Measurements from ENCODE around the gene CADPS. TPM values are rescaled to one million over a fixed set of nuclear protein-coding genes. Genes with fewer than 3 reads are reported as not detected.
A peak's percentile ranks its signal among the peaks of the same experiment; 100 is the strongest.

The CADPS gene
- total RNA-seq, 1 donor from 2014 or later: 10.1 TPM

DNA sequence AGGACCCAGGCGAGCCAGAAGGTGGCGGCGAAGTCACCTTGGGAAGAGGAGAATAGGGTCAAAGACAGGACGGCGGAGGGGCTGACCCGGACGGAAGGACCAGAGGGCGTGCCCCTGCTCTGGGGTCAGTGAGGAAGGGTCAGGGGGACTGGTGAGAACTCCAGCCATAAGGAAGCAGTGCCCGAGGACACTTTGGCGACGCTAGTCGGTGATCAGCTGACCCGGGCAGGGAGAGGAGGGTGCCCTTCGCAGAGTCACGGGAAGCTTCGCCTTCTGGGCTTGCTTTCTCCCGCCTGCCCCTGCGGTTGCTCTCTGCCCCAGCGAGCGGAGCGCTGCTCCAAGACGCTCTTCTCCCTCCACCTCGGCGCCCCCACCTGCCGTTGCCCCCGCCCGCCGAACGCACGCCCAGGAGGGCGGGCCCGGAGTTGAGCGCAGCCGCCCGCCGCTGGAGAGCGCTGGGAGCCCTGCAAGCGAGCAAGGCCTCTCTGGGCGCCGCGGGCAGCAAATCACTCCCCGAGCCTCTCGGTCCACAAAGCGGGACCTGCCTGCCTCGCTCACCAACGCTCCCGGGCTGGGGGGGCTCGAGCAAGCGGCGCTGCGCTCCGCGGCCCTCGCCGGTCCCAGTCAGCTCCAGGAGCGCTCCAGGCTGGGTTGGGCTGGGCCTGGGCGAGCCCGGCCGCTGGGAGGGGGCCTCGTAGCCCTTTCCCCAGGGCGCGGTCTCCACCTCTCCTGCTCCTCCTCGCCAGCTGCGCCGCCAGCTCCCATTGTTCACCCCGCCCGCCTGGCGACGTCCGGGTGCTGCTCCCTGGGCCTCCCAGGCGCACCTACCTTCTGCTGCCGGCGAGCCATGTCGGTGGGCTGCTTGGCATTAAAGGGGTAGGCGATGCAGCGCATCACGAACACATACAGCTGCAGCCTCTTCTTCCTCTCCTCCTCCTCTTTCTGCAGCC, 1.2 kb downstream of the CADPS start:
- peak; percentile 87 for DNase-seq (ENCODE audit: low spot score)

DNA sequence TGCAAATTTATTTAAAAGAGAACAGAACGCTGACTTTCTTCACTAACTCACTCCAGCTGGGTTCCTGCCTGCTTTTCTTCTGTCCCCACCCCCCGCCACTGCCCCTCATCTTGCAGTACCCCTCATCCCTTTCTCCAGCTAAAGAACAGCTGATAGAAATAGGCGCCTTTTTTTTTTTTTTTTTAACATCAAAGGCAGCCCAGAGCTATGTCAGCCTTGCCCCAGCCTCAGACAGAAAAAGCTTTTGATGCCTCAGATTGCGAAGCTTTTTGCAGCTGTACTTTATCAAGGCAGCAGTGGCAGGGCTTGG, 1.8 kb downstream of the CADPS start:
- DNase-seq (ENCODE audit: low spot score): peak; percentile 95

DNA sequence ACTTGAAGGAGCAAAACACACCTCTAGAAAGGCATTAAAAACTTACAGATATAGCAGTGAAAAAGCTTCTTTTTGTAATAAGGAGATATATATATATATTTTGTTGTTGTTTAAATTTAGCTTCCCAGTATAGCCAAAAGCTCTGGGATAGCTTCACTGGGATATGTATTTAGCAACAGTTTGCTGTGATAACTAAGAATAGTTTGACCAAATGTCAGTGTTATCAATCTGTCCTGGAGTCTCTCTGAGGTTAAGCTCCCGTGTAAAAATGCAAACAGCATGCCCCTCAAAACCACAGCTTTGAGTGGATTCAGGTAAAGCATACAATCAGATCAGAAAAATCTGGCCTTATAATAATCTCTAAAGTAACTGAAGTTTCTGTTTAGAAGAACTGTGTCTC, 2.9 kb downstream of the CADPS start:
- no peak for DNase-seq (ENCODE audit: low spot score)

DNA sequence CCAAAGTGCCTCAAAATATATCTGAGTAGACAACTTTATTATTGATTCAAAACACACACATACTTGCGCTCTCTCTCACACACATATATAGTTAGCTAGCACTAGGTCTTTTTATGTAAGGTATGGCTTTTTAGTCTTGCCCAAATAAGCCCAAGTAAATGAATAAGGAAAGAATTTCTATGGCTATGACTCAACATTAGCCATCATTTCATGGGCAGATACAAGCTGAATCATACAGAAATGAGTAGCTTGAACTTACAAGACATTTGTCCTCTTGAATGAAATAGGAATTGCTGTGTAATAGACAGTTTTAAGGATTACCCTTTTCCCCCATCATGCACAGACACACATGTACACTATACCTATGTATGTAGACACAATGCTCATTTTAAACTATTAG, 4.9 kb downstream of the CADPS start:
- no peak for DNase-seq (ENCODE audit: low spot score)

GRCh38 chr3:62863648-62864047, 11.6 kb downstream of the CADPS start:
- DNase-seq (ENCODE audit: low spot score): no peak

GRCh38 chr3:62859203-62859791, 15.9 kb downstream of the CADPS start:
- no peak for DNase-seq (ENCODE audit: low spot score)

- no peak for DNase-seq (ENCODE audit: low spot score)
Observed at GRCh38 chr3:62845996-62846395, 29.2 kb downstream of the CADPS start.

GRCh38 chr3:62843508-62843907, 31.7 kb downstream of the CADPS start:
- no peak for DNase-seq (ENCODE audit: low spot score)

DNA sequence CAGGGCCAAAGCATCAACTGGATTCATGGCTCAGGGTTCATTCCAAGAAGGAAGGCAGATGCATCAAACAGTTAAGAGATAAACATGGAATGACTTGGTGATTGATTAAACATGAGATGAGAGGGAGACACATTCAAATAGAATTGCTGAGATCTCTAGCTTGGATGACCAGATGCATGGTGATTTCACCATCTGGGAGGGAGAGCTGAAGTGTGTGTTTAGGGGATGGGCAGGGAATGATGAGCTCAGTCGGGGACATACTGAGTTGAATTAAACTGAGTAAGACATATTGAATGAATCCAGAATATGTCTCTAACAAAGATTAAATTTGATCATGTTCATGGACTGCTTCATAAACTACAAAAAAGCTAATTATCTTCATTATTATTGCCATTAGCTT, 35.5 kb downstream of the CADPS start:
- no peak for DNase-seq (ENCODE audit: low spot score)

DNA sequence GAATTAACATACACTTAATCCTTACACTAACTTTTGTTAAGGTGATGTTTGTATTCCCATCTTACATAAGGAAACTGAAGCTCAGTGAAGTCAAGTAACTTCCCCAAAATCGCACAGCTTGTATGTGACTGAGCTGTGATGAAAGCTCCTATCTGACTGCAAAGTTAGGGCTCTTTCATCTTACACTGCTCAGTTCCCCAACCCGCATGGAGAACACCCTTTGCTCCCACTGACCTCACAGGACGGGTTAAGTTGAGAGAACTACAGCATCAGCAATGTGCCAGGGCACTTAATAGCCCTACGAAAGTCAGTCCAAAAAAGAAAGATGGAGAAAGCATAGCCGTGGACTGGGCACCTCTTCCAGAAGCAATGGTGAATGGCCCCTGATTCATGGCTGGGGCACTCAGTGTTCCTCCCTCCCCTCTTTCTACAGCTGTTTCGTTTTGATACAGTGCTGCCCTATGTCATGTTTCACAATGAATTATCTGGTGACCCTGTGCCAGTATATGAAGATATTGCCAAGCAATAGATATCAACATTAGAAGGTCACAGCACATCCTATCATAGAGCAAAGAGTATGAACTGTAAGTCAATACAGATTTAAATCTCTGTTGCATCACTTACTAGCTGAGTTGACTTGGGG, 38.0 kb downstream of the CADPS start:
- no peak for DNase-seq (ENCODE audit: low spot score)

GRCh38 chr3:62835554-62836236, 39.5 kb downstream of the CADPS start:
- DNase-seq (ENCODE audit: low spot score): no peak

DNA sequence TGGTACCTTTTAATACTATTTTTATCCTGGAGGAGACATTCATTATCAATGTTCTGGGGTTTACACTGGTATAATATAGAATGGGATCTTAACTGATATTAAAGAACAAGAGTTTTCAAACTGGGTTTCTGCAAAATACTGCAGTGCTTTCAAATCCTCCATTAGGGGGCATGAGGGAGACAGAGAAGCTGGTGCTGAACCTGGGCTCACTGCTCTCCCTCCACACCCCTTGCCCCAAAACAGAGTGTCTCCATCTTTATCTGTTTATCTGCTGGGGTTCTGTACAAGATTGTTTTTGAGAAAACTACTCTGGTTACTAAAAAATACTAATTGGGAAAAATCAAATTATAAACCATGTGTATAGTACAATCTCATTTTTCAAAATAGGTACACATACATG, 41.7 kb downstream of the CADPS start:
- DNase-seq (ENCODE audit: low spot score): no peak

DNA sequence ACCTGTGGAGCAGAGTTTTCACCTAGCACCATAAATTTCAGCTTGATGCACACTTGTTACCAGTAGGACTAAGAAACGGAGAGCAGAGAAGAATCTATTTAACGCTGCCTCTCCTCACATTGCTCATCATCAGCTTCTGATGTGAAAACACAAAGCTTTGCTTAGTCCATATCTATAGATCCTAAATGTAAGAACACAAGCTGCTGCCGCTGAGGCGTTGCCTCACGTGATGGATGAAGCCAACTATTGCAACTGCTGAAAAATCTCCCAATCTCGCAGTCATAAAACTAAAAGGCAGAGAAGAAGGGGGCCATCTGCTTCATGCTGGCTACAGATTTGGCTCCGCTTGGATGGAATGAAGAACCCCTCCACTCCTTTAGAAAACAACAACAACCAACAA, 42.7 kb downstream of the CADPS start:
- DNase-seq (ENCODE audit: low spot score): peak; percentile 35

GRCh38 chr3:62830727-62831322, 44.4 kb downstream of the CADPS start:
- no peak for DNase-seq (ENCODE audit: low spot score)

DNA sequence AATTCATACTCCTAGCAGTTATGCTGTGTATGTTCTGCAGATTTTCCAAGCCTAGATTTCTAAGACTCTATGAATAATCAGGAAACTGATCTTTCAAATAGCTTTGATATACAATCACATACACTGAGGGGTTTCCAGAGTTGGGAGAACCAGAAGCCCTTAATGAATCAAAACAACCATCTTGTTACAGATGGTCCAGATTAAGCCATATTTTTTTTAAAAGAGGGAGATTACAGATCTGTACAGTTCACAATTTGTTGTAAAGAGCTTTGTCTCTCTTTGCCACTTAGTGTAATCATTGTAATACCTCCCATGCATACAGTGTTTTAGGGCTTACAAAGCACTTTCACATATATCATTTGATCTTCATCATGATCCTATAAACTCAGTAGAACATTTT, 47.7 kb downstream of the CADPS start:
- no peak for DNase-seq (ENCODE audit: low spot score)

DNA sequence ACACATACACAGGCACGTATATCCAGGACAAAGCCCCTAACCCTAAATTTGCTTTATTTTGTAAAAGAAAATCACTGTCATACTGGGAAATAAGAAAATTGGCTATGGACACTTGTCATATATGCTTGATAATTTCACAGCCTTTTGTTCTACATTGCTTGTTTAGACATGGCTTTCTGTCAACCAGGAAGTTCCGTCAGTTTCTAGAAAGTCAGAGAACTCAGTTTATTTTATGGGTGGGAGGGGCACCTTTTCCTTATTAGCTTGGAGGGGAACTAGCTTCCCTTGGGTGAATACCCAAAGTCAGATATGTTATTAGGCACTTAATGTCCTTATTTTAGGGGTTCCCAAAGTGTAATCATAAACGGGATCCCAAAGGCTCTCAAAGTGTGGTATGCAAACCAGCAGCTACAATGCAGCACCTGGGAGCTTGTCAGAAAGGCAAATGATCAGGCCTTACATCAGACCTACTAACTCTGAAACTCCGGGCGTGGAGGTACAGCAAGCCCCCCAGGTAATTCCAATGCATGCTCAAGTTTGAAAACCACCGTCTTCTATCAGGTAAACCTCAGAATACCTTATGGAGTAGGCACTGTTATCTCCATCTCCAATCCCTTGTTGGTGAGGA, 50.1 kb downstream of the CADPS start:
- DNase-seq (ENCODE audit: low spot score): no peak

DNA sequence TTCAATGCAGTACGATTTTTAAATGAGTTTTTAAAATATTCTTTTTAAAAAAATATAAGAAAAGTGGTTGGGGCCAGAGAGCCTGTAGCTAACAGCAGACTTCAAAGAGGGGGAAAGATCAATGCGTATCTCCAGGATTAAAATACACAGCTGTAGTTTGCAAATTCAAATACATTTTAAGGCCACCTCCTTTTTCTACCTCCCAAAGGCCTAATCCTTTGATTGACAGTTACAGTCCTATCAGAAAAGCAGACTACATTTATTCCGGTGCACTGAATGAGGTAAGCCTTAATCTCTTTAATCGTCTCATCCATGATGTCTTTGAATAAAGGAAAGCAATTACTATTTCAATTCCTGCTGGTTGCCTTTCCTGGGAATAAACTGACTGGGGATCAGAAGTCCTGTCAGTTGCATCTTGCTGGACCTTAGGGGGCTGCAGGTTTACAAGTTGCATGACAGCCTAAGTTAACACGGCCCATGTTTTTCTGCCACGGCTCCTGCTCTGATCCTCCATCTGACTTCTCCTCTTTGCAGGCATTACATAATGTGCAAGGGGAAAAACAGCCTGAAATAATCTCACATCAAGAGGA, 51.7 kb downstream of the CADPS start:
- no peak for DNase-seq (ENCODE audit: low spot score)

GRCh38 chr3:62822905-62823304, 52.3 kb downstream of the CADPS start:
- no peak for DNase-seq (ENCODE audit: low spot score)

DNA sequence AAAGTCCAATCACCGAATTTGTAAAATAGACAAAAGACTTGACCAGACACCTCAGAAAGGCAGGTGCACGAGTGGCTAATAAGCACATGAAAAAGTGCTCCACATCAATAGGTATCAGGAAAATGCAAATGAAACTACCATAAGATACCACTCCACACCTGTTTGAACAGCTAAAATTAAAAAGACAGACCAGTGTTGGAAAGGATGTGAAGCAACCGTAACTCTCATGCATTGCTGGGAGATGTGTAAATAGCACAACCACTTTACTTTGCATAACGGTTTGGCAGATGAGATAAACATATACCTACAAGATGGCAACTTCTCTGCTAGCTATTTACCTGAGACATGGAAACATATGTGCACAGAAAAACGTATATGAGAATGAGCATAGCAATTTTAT, 56.9 kb downstream of the CADPS start:
- no peak for DNase-seq (ENCODE audit: low spot score)

DNA sequence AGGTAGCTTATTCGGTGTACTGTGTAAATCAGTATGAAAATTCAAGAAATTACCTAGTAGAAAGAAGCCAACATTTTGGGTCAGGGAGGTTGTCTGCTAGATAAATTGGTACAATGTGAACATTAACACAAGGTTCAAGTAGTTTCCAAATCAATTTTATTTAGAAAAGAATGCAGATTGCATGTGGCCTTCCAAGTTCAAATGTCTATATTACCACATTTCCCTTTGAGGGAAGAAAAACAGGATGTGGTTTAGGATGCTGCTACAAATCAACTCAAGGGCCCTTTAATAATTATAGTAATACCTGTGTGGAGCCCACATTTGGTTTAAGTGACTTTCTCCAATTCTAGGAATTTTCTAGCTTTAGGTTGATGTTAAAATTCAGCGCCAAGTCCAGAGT, 57.5 kb downstream of the CADPS start:
- DNase-seq (ENCODE audit: low spot score): no peak

GRCh38 chr3:62815981-62816380, 59.2 kb downstream of the CADPS start:
- DNase-seq (ENCODE audit: low spot score): peak; percentile 23
